HG03342 (cell line): ENCODE data around the gene CTNNA1.

ENCODE experiments used
- ATAC-seq: cut with Tn5 transposase; IDR thresholded peaks from one replicate; pipeline ENCODE4 v1.9.1; 2021; ENCODE audit warnings: mild to moderate bottlenecking, moderate library complexity; ENCODE audit not compliant: unreplicated experiment

CTNNA1 gene

GRCh38 chr5:138926688-138927448 is 173.6 kb downstream of the CTNNA1 start:
- no peak for ATAC-seq

- ATAC-seq, result no peak
Observed at GRCh38 chr5:138927544-138927943, 174.3 kb downstream of the CTNNA1 start.

GRCh38 chr5:138927979-138928378 is 174.8 kb downstream of the CTNNA1 start:
- no peak for ATAC-seq

- no peak for ATAC-seq
Observed at GRCh38 chr5:138929571-138929955, 176.3 kb downstream of the CTNNA1 start.

GRCh38 chr5:138930371-138931097 is 177.3 kb downstream of the CTNNA1 start:
- ATAC-seq, result no peak

- no peak for ATAC-seq
Observed at GRCh38 chr5:138932171-138932810, 179.1 kb downstream of the CTNNA1 start.

- ATAC-seq, result no peak
Observed at GRCh38 chr5:138933522-138934290, 180.5 kb downstream of the CTNNA1 start.

GRCh38 chr5:138934971-138935370 is 181.7 kb downstream of the CTNNA1 start:
- ATAC-seq, result no peak

GRCh38 chr5:138935466-138935865 is 182.2 kb downstream of the CTNNA1 start:
- ATAC-seq, result no peak

GRCh38 chr5:138936225-138936967 is 183.2 kb downstream of the CTNNA1 start:
- ATAC-seq, result no peak

GRCh38 chr5:138936968-138937345 is 183.7 kb downstream of the CTNNA1 start:
- no peak for ATAC-seq

GRCh38 chr5:138937392-138938387 is 184.5 kb downstream of the CTNNA1 start:
- ATAC-seq, result no peak

- ATAC-seq, result no peak
Observed at GRCh38 chr5:138938526-138938925, 185.3 kb downstream of the CTNNA1 start.

- no peak for ATAC-seq
Observed at GRCh38 chr5:138942066-138942465, 188.8 kb downstream of the CTNNA1 start.

GRCh38 chr5:138942861-138943260 is 189.6 kb downstream of the CTNNA1 start:
- no peak for ATAC-seq

- no peak for ATAC-seq
Observed at GRCh38 chr5:138943599-138944173, 190.5 kb downstream of the CTNNA1 start.

GRCh38 chr5:138944527-138945322 is 191.5 kb downstream of the CTNNA1 start:
- ATAC-seq, result no peak
